ENCODE measurements around the gene NFKBIL1.
"Not testable (repeated sequence)": the region's sequence is repeated elsewhere in the genome, so short reads cannot be mapped to it uniquely, and the experiment has no call there.

NFKBIL1 gene

GRCh38 chr6:31580807-31581433 is 33.5 kb downstream of the NFKBIL1 start:
- DNase-seq (ENCODE audit: low read depth in 2 of 2) = peak; percentile 83 to 85

DNA sequence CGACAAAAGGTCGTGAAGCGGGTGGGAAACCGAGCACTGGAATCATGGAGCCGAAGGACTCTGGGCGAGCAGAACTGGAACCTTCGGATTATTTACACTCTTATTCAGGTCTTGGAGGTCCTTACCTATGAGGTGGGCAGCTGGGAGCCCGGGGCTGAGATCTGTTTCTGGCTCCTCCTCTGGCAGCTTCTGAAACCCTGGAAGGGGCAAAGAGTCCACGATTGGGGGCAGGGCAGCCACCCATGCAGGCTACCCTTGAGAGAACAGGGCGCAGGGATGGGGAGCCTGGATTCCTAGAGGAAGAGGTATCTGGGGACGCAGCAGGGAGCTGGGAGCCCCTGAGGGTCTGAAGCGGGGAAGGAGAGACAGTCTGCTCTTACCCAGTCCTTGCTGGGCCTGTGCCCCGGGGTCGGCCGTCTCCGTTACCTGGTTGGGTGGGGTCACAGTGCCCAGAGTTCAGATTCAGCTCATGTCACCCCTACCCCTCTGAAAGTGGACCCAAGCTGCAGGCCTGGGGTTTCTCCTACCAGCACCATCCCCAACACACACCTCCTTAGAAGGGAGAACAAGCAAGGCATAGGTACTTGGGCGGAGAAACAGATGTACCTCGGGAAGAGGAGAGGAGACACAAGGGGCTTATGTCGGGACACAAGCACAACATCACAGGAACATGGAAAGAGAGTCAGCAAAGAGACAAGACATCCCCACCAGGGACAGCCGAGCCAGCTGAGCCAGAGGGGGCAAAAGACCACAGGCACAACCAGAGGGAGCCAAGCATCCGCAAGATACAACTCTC is 34.2 kb downstream of the NFKBIL1 start:
- no peak for DNase-seq (ENCODE audit: low read depth in 2 of 2)

- DNase-seq (ENCODE audit: low read depth in 2 of 2) = peak in 1 of 2 donors; percentile 62
These were observed 34.8 kb downstream of the NFKBIL1 start, which contains the start of gene LTB for GRCh38 chr6:31582230-31582643. Gene LTB (minus strand): TSS chr6:31582424. CDS start chr6:31582417, 7 bp downstream.

- DNase-seq (ENCODE audit: low read depth in 2 of 2) = no peak
These were observed 38.1 kb downstream of the NFKBIL1 start for GRCh38 chr6:31585491-31585890.

DNA sequence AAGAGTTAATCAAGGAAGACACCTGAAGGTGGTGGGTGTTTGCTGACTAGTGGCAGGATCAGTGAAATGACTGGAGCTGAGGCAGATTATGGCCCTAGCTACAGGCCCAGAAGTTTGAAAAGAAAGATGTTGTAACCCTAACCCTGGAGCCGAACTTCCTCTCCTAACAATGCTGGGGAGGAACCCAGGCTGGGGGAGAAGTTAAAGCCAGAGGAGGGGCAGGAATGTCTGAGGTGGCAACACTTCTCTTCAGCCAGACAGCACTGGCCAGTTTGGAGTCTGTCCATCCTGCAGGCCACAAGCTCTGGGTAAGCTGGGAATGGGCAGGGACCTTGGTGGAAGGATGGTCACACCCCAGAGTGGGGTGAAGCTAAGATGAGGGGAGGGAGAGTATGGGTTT is 38.6 kb downstream of the NFKBIL1 start, which contains the start of gene LST1:
TSS of gene LST1 (plus strand) at position 270 of the 400 bp plus-strand sequence. CDS start 1,023 bp downstream, outside the sequence.
- no peak for DNase-seq (ENCODE audit: low read depth in 2 of 2)

DNA sequence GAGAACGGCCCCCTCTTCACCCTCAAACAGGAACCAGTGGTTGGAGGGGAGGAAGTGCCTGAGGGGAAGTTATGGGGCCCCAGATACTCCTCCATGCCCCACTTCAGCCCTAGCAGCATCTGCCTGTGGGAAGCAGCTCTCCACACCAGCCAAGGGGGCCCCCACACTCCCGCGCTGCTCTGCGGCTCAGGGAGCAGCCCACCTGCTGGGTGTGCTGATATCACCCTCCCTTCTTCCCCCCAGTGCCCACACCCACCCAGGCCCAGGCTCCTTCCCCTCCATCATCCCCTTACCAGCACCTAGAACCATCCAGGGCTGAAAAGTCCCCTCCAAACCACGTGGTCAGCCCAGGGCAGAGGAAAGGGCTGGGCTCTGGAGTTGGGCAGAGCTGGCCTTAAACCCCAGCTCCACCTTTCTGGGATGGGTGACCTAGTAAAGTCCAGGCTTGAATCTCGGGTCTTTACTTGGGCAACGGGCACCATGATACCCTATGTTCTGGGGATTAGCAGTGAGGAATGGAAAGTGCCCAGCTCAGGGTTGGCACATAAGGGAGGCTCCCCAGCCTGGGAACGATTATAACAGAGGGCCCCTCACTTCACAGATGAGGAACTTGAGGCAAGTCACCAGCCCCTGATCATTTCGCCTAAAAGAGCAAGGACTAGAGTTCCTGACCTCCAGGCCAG is 39.3 kb downstream of the NFKBIL1 start:
- DNase-seq (ENCODE audit: low read depth in 2 of 2) = no peak

GRCh38 chr6:31587791-31588777 is 40.7 kb downstream of the NFKBIL1 start:
- DNase-seq (ENCODE audit: low read depth in 2 of 2) = no peak

DNA sequence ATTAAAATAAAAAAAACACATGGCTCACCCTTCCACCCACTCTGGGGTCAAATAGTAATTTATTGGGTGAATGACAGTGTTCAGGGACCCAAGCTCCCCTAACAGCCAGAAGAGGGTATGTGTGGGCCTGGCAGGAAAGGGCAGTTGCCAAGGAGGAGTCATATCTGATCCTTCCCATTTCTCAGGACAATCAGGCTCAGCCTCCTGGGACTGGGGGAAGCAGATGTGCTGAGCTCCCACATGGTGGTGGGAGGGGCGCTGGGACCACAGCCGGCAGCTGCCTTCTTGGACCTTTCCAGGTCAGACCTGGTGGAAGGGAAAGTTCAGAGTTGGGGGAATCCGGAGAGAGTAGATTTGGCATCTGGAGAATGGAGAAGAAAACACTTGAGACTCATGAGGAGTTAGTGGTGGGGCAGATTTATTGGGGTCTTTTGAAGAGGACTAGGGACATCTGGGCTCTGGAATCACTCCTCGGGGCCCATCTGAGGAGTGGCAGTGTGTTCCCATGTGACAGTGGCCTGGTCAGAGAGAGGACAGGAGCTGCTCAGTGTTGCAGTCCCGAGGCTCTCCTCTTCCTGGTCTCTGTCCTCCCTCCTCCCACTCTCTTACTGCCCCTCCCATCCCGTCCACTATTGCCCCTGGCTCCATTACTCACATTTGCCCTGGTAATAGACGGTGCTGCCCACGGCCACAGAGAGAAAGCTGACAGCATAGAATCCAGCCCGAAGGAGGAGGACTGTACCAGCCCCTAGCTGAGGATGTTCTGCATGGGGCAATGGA is 41.7 kb downstream of the NFKBIL1 start:
- no peak for DNase-seq (ENCODE audit: low read depth in 2 of 2)

DNA sequence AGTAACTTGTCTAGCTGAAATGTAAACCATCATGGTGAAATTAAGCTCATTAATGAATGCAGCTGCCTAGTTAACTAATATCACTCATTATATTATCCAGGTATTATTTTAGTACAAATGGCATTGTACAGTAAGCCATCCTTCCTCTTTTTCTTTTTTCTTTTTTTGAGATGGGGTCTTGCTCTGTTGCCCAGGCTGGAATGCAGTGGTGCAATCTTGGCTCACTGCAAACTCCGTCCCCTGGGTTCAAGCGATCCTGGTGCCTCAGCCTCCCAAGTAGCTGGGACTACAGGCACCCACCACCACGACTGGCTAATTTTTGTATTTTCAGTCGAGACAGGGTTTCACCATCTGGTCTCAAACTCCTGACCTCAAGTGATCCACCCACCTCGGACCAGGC is 43.3 kb downstream of the NFKBIL1 start:
- not testable (repeated sequence) for DNase-seq (ENCODE audit: low read depth in 2 of 2)

DNA sequence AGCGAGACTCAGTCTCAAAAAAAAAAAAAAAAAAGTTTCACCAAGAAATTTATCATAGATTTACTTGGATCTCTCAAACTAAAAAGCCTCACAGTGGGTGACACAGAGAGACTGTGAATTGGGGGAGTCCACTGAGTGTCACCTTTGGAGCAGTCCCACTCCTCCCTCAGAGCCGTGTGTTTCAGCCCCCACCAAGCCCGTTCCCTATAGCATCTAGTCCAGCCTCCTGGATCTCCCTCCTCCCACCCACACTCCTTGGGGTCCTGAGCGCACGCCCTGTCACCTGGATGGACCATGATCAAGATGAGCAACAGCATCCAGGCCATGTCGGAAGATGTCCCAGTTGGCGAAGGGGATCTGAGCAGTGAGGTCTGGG is 45.0 kb downstream of the NFKBIL1 start:
- no peak for DNase-seq (ENCODE audit: low read depth in 2 of 2)

- DNase-seq (ENCODE audit: low read depth in 2 of 2) = no peak
These were observed 49.6 kb downstream of the NFKBIL1 start for GRCh38 chr6:31597006-31597405.

DNA sequence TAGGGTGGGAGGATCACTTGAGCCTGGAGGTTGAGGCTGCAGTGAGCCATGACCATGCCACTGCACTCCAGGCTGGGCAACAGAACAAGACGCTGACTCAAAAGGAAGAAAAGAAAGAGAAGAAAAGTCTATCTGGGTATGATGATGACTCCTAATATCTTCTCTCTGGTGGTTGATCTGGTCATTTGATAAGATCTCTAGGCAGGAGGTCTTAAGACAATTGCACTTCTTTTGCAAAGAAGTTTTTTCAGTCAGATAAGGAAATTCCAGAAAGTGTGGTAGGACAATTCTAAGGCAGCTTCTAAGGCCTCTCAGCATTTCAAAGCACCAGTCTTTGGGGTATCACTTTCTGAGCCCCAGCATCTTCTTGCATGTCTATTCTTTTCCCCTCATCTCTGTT is 59.9 kb downstream of the NFKBIL1 start:
- DNase-seq (ENCODE audit: low read depth in 2 of 2) = no peak
